ENCODE data around the gene KCNC1. TPM values are rescaled to one million over a fixed set of nuclear protein-coding genes. Genes with fewer than 3 reads are reported as not detected.

Gene KCNC1
- polyA plus RNA-seq, 1 of the 3 experiments (the other 2 are of a cell fraction): 0.18 TPM

DNA sequence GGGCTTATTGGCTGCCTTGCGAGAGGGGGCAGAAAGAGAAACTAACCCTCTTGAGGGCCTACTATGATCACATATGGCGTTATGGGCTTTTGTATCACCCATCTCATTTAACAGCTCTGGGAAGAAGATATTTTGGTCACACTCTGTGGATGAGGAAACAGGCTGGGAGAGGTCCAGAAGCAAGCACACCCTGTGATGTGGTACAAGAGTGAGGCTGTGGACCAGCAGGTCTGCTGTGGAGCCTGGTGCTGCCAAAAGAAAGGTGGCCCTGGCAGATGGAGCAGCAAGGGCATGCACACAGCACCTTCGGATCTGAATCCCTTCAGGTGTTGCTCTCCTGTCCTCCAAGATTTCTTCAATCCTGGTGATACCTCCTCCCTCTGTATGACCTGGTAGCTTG is 64.1 kb downstream of the KCNC1 start:
- Histone ChIP-seq H2AFZ (ENCODE audit: low read depth) (no peak overlapping the region), H3K27ac (ENCODE audit: low read depth in 2 of 2, low read length in 1 of 2) (no peak overlapping the region), H4K20me1 (ENCODE audit: insufficient read depth) (no peaks in the 10 kb centered on the region), H3K9ac (no peak overlapping the region), H3K9me2 (no peaks in the 10 kb centered on the region), H3K4me1 (ENCODE audit: control insufficient read depth in 1 of 2, insufficient read depth in 2 of 2, low read depth in 1 of 2, low read length in 1 of 2) (no peaks in the 10 kb centered on the region; a peak in 1 of 4 replicates), H3K36me3 (replicated peaks in 1 of 2; ENCODE audit: control insufficient read depth in 1 of 2, insufficient read depth in 2 of 2, low read length in 1 of 2) (no peaks in the 10 kb centered on the region), H3K79me2 (ENCODE audit: insufficient read depth) (no peaks in the 10 kb centered on the region), H3F3A (replicated peaks; ENCODE audit: insufficient read depth) (no peaks in the 10 kb centered on the region), H3K27me3 (ENCODE audit: insufficient read depth) (no peaks in the 10 kb centered on the region), H3K9me3 (no peaks in the 10 kb centered on the region), H3K4me3 (ENCODE audit: low read depth in 2 of 2, low read length in 1 of 2) (no peak overlapping the region), H3K4me2 (no peak overlapping the region)
- POLR2A ChIA-PET: no interaction called here
- CTCF ChIA-PET: no interaction called here
- DNase-seq: no peak
- 84% methylated on average over 3 of the region's 3 CpGs for WGBS (ENCODE audit: low lambda C conversion rate)
- TF ChIP-seq, protein P1, sequence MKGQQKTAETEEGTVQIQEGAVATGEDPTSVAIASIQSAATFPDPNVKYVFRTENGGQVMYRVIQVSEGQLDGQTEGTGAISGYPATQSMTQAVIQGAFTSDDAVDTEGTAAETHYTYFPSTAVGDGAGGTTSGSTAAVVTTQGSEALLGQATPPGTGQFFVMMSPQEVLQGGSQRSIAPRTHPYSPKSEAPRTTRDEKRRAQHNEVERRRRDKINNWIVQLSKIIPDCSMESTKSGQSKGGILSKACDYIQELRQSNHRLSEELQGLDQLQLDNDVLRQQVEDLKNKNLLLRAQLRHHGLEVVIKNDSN (IDR thresholded peaks at IDR 0.05; ENCODE audit: borderline replicate concordance, low read depth): no peak
- TF ChIP-seq SIN3A (IDR thresholded peaks at IDR 0.05; ENCODE audit: borderline replicate concordance, low read depth, low read length) (no peak), TCF12 (IDR thresholded peaks at IDR 0.05) (no peak)
- TF ChIP-seq, protein P2, sequence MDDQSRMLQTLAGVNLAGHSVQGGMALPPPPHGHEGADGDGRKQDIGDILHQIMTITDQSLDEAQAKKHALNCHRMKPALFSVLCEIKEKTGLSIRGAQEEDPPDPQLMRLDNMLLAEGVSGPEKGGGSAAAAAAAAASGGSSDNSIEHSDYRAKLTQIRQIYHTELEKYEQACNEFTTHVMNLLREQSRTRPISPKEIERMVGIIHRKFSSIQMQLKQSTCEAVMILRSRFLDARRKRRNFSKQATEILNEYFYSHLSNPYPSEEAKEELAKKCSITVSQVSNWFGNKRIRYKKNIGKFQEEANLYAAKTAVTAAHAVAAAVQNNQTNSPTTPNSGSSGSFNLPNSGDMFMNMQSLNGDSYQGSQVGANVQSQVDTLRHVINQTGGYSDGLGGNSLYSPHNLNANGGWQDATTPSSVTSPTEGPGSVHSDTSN (IDR thresholded peaks at IDR 0.05): no peak

DNA sequence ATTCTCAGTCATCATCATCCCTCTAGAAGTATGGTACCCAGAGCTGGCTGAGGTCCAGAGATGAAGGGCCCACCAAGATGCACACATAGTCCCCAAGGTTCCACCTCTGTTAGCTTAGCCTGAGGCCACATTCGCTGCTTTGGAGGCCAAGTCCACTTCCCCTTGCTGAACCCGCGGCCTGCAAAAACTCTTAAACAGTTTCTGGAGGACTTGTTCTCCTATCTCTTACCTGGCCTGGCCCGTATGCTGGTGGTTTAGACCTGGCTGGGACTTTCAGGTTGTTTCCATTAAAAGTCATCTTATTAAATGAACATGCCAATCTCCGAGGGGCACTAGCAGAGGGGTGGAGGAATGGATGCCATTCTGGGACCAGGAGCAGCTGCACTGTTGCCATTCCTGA is 64.6 kb downstream of the KCNC1 start:
- no peak overlapping the region for H3K4me3 ChIP-seq (ENCODE audit: low read depth in 2 of 2, low read length in 1 of 2)
- DNase-seq: no peak
- H4K20me1 ChIP-seq (ENCODE audit: insufficient read depth): no peaks in the 10 kb centered on the region
- H3F3A ChIP-seq (replicated peaks; ENCODE audit: insufficient read depth): no peaks in the 10 kb centered on the region
- ChIA-PET CTCF (no interaction called here), POLR2A (no interaction called here)
- no peak overlapping the region for H3K4me2 ChIP-seq
- H3K27ac ChIP-seq (ENCODE audit: low read depth in 2 of 2, low read length in 1 of 2): no peak overlapping the region
- no peaks in the 10 kb centered on the region for H3K9me3 ChIP-seq
- no peaks in the 10 kb centered on the region for H3K36me3 ChIP-seq (replicated peaks in 1 of 2; ENCODE audit: control insufficient read depth in 1 of 2, insufficient read depth in 2 of 2, low read length in 1 of 2)
- no peaks in the 10 kb centered on the region for H3K27me3 ChIP-seq (ENCODE audit: insufficient read depth)
- H3K79me2 ChIP-seq (ENCODE audit: insufficient read depth): no peaks in the 10 kb centered on the region
- no peaks in the 10 kb centered on the region for H3K9me2 ChIP-seq
- H2AFZ ChIP-seq (ENCODE audit: low read depth): no peak overlapping the region
- no peaks in the 10 kb centered on the region; a peak in 1 of 4 replicates for H3K4me1 ChIP-seq (ENCODE audit: control insufficient read depth in 1 of 2, insufficient read depth in 2 of 2, low read depth in 1 of 2, low read length in 1 of 2)
- H3K9ac ChIP-seq: no peak overlapping the region
- TF ChIP-seq, protein P3, sequence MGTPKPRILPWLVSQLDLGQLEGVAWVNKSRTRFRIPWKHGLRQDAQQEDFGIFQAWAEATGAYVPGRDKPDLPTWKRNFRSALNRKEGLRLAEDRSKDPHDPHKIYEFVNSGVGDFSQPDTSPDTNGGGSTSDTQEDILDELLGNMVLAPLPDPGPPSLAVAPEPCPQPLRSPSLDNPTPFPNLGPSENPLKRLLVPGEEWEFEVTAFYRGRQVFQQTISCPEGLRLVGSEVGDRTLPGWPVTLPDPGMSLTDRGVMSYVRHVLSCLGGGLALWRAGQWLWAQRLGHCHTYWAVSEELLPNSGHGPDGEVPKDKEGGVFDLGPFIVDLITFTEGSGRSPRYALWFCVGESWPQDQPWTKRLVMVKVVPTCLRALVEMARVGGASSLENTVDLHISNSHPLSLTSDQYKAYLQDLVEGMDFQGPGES (IDR thresholded peaks at IDR 0.05; ENCODE audit: low read depth, low read length): no peak
- TF ChIP-seq POLR2AphosphoS5 (IDR thresholded peaks at IDR 0.05; ENCODE audit: low read depth, low read length) (no peak), EZH2phosphoT487 (IDR thresholded peaks at IDR 0.05; ENCODE audit: borderline replicate concordance, low read depth) (no peak), GATA2 (CRISPR knock-in tag; IDR thresholded peaks at IDR 0.05) (no peak), NRF1 (IDR thresholded peaks at IDR 0.05; ENCODE audit: low read depth, low read length) (no peak), TCF12 (IDR thresholded peaks at IDR 0.05) (no peak), SMC3 (IDR thresholded peaks at IDR 0.05; ENCODE audit: low read depth, low read length) (no peak), RFX5 (IDR thresholded peaks at IDR 0.05; ENCODE audit: low read length) (no peak), FOXJ3 (CRISPR knock-in tag; IDR thresholded peaks at IDR 0.05) (no peak), RCOR1 (IDR thresholded peaks at IDR 0.05; ENCODE audit: low read length) (no peak), TAF1 (IDR thresholded peaks at IDR 0.05; ENCODE audit: borderline replicate concordance, low read depth, low read length) (no peak), YY1 (IDR thresholded peaks at IDR 0.05; ENCODE audit: low read depth) (no peak), RXRA (IDR thresholded peaks at IDR 0.05; ENCODE audit: borderline replicate concordance, low read depth) (no peak), FOSL2 (IDR thresholded peaks at IDR 0.05; ENCODE audit: borderline replicate concordance, low read depth) (no peak)
- TF ChIP-seq, protein P1 (IDR thresholded peaks at IDR 0.05; ENCODE audit: borderline replicate concordance, low read depth): no peak
- 88% methylated on average over 5 of the region's 5 CpGs for WGBS (ENCODE audit: low lambda C conversion rate)

All from SK-N-SH (cell line).